Activated CD4-positive, CD25-positive, alpha-beta regulatory T cell treated with anti-CD3 and anti-CD28 coated beads, Interleukin-2, amount 50 U/mL, for 16 hours (primary cell): ENCODE measurements around the gene CRB2.

Experiments used
- DNase-seq: peaks from one replicate; pipeline ENCODE4 v3.0.0-alpha.2; 2020; ENCODE audit warnings: low read depth, low spot score

CRB2 gene

DNA sequence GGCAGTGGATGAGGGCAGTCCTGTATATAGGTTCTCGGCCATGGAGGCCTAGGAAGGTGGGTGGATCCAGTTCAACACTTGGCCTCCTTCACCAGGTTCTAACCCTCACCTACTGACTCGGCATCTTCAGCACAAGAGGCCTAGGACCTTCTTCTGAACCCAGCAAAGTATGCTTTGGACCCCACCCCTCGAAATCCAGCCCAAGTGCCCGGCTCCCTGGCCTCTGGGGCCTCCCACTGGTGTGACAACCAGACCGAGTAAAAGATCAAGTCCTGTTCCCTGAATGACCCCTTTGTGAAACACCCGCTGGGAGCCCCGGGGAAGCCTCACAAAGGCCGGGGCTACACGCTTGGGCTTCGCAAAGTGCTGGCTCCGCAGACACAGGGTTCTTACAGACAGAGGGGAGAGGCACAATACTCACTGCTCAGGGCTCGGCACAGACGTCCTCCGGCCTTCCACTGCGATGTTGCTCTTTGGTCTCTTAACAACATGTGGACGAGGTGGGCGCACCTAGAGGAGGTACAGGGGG, 47.0 kb downstream of the CRB2 start:
- no peak for DNase-seq

DNA sequence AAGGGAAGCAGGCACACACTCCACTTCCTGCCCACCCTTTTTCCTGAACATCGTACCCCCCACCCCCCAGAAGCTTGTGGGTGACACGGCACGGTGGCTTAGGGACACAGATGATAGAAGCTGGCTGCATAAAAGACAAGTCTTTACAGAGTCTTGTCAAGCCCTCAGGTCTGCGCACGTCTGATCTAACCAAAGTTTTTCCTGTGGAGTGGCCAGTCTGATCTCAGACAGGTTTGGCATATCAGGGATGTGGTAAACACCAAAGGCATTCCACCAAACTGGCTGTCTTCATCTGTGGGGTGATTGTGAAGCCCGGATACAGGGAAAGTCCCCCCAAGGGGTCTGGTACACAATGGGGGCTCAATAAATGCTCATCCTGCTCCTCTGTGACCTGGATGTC, 50.0 kb downstream of the CRB2 start:
- DNase-seq, result no peak

DNA sequence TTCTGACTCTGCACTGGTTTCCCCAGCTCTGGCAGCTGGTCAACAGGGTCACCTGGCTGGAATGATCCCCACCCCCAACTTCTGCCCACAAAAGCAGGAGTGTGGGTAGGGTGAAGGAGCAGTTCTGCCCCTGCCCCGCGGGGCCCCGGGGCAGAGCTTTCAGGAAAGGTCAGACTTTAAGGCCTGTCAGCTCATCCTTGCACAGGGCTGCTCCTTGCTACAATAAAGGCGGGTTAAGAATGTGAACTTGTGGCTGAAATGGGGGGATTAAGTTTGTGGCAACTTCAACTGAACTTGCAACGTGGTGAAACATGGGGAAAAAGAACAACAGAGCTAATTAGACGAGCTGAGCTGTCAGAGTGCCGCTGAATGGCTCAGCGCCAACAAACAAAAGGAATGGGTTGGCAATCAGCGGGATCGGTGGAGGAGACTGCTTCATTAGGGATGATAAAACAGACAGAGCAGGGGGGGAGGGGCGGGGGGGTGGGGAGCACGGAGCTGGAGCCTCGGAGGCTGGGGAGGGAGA, 50.8 kb downstream of the CRB2 start:
- no peak for DNase-seq

DNA sequence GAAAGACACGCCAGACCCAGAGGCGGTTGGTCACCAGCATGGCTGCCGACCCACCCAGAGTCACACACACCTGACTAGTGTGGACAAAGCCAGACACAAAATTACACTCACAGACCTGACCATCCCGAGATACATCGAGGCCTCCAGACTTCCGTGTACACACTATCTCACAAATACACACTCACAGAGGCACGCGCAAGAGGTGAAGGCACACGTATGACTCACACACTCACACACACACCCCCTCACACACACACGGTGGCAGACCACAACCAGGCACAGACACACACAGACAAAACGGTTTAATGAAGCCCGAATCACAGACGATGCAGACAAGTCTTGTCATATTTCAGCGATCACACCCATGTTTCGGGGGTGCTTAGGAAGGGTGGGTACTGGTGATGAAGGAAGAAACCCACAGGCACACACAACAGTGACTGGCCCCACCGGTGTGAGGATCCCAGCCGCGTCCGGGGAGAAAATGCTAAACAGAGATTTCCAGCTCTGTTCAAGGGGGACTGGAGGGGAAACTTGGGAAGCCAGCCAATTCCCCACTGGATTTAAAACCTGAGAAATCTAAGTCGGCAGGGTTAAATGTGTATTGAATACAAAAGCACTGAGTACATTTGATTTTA, 51.3 kb downstream of the CRB2 start:
- no peak for DNase-seq

DNA sequence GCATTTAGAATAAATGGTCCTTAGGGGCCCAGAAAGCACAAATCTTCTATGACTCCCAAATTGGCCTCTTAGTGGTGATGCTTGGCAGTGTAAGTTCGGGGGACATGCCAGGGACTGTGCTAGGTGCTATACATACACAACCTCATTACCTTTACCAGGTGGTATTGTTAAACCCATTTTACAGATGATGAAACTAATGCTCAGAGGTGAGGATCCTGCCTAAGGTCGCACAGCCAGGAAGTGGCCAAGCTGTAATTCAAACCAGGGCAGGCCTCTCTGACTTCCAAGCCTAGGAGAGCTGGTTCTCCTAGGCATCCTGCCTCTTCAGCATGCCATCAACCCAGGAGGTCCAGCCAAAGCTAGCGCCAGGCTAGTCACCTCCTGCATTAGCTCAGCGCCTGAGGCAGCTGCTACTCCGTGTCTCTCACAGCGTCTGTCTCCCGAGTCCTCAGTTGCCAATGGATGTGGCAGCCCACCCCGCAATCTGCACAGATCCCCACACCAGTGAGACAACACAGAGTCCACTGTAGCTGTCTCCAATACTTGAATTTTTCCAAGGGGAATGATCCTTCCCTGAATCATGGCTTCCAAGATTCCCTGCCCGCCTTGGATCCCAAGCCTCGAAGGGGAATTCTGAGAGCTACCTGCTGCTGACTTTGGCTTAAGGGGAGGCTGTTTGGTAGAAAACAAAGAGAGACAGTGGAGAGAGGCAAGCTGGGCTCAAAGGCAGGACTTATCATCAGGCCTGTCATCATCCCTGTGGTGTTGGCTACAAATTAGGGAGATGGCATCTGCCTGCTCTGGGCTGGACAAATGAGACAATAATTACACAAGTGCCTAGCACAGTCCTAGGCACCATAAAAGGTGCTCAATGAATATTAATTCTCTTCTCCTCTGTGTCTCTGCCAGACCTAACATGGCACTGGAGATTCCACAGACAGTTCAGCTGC, 52.6 kb downstream of the CRB2 start:
- no peak for DNase-seq

DNA sequence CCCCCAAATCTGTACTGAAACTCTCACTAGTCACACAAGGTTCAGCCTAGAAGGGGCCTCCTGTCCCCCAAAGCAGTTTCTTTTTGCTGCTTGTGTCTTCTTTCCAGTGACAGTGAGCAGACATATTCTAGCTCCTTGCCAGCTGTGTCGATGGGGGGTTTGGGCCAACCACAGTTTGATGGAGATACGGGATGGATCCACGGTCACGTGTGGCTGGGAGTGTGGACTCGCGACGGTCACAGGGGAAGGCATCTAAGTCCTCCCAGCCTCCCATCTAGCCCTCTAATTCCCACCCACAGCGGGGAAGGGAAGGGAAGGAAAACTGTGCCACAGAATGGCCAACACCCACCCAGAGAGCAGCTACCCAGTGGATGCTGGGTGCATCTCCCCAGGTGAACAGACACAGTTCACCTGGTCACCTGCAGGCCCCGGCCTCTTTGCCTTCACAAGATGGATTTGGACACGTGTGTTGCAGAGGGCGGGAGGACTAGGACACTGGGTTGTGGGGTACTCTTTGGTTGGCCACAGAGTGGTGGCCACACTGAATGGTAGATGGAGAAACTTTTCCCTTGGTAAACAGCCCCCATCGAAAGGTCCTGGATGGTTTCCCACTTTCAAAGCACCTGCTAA, 54.4 kb downstream of the CRB2 start:
- no peak for DNase-seq

DNA sequence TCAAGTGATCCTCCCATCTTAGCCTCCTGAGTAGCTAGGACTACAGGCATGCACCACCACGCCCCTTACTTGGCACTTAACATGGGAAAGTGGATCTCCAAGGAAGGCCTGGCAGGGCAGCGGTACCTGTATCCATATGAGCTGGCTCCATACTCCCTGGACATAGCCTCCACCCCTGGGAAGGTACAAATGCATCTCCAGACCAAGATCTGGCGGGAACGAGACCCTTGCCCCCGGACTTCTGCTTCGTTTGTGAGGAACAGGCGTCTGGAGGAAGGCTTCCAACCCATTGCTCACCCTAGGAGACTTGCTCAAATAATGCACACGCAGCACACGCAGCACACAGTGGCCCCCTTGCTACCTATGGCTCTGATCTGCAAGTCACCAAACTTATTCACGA, 55.2 kb downstream of the CRB2 start:
- no peak for DNase-seq

DNA sequence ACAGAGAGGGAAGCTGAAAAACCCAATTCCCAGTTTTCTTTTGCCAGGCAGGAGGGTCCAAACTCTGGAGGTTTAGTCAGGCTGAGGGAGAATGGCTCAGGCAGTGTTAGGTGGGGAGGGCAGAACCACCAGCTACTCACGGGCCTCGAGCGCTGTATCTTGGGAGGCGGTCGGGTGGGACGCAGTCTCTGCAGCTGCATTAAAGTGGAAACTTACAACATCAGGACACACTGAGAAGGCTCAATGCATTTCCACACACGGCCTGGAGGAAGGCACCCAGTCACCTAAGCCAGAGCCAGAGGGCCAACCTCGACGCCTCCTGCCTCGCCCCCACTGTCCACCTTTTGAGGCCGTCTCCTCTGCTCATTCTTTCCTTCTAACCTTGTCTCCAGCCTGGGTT, 55.6 kb downstream of the CRB2 start:
- DNase-seq, result no peak

DNA sequence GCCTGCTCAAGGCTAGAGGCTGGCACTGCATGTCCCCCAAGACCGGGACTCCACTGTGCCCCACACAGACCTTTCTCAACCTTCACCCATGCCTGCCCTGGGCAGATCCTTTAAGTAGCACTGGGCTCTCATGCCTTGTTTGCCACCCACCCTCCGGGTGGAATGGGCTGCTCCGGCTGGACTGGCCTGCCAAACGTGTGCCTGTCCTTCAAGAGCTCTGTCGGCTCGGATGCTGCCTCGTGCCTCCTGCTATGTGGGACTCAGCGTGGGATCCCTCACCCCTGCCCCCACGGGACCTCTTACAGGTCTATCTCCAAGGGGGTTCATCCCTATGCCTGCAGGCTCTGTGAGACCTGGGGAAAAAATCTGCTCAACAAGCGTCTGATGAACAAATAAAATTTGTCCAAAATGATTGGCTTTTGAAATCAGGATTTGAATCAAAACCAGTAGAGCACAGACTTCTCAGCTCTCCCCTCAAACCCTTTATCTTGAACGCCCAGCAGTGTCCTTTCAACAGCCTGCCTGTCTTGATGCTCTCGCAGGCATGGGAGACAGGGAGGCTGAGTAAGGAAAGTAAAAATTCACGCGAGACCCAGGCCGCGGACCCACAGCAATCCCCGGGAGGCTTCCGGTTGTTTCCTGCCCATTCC, 56.3 kb downstream of the CRB2 start:
- DNase-seq, result no peak

DNA sequence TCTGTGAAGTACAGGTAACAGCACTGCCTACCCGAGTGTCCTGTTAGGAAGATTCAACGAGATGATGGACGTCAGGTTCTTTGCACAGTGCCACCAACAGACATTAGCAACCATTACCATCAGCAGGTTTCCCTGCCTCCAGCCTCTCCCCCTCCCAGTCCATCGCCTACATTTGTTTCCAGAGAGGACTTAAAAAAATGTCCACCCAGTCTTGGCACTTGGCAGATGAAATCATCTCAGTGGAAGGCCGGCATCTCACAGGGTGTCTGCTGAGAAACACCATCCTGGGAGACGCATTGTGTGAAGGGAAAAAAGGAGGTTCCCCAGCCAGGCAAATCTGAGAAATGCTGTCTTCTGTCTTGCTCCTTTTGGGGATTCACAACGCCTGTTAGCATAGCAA, 58.2 kb downstream of the CRB2 start:
- no peak for DNase-seq

DNA sequence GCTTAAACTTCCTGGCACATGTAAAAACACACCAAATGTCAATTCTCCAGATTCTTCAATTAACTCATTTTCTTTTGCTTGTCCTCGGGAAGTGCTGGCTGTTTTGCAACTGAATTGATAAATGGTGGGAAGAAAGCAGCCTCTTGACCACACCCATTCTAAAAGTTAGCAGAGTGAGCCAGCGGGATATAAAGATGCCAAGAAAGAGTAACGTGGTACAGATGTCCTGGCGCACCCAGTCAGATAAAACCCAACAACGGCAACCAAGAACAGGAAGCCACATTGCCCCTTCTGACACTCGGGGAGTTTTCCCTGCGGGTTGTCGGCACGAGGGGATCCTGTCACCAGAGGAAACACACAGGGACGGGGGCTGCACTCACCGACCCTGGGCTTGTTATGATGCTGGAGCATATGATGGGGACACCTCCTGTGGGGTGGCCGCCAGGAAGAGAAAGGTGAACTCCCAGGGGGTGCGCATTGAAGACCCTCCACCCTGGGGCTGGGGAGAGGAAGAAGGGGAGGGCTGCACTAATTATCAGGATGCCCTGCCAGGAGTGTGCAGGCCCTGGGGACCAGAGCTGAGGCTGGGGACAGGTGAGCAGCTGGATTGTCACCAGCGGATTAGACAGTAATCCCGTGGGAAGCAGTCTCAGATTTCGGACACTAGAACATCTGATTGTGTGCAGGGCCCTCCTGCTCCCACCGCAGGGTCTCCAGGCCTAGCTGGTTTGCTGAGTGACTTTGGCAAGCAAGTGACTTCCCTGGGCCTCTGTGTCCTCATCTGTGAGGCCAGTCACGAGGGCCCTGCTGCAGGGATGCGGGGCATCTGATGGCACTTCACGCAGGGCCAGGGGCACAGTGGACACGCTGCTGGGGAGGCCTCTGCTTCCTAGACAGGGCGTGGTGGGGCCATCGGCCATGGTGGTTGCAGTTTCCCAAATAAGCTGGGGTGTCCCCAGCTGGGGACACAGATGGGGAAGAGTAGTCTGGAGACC, 59.2 kb downstream of the CRB2 start:
- no peak for DNase-seq

DNA sequence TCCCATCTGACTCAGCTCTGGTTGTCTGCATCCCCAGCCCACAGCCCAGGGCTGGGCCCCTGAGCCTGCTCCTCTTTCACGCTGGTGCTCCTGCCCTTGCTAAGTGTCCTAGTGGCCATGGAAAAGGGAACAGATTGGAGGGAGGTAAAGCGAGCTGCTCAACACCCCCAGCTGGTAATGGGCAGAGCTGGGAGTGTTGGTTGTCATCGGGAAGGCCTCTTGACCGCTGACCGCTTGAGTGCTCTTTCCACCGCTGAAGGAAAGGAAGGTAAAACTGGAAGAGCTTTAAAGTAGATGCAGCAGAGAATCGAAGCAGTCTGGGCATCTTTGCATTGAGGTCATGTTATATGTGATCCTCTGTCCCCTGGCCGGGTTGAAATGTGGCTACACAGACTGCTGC, 60.2 kb downstream of the CRB2 start:
- no peak for DNase-seq

DNA sequence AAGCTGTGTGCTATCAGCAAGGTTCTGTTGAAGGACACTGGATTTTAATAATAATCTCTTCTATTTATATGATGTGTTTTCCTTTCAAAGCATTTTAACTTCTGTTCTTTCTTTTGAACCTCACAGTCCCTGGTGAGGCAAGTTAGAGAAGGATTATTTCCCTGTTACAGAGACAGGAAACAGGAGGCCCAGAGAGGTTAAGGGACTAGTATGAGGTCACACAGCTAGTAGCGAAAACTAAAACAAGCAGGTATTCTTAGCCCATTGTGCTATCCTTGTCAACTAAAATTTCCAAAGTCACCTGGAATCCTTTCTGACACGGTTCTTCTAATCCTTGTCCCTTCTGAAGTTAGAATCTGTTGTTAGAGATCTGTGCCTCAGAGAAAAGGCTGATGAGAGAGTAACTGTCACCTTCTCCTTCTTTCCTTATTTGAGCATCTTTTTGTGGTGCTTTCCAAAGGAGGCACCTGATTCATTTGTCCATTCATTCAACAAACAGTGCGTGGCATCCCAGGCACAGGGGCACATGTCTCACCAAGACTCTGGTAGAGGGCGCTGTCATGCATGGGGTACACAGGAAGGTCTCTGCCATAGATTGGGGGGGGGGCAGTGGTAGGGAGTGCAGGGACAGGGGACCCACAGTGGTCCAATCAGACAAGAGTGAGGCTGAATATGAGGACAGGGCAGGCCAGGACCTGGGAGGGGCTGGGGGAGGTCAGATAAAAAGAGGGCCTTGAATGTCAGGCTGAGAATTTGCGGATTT, 61.5 kb downstream of the CRB2 start:
- DNase-seq, result no peak

DNA sequence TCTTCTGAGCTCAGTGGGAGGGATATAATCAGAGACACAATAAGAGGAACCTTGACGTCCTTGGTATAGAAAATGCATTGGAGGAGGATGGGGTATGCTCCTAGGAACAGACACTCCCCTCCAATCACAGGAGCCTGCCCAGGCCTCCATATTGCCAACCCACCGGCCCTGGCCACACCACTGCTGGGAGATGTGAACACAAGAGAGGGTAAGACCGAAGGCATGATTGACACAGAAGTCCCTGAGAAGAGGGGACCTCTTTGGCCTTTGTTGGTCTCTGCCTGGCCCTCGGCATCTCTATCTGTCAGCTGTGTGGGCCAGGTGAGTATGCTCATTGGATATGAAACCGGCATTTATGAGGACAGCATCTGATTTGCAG, 62.0 kb downstream of the CRB2 start:
- no peak for DNase-seq

DNA sequence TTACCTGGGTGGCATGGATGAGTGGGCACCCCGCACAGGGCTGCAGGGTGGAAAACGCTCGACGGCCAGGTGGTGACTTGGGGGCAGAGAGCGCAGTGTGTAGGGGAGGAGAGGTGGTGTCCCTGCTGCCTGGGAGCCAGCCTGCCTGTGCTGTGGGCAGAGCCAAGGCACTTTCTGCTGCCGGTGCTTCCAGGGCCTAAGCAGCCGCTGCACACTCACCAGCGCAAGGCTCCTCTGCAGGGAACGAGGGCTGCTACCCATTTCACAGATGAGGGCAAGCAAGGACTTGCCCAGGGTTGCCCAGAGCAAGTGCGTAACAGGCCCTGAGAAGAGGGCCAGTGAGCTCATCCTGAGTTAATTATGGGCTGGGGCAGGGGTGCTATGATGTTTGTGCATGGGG, 62.5 kb downstream of the CRB2 start:
- no peak for DNase-seq

DNA sequence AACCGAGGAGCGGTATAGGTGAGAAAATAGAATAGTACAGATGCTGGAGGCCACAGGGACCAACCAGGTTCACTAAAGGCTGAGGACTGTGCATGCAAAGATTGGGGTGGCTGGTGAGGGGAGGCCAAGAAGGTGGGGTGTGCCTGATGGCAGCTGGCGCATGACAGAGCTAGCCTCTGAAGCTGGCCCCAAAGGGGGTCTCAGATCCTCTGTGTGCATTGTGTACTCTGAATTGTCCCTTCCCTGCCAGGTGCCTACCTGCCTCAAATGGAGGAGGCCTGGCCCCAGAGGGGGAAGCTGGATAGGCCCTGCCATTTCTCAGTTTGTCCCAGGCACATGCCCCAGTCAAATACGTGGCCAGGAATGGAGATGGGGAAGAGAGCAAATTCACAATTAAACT, 63.1 kb downstream of the CRB2 start:
- no peak for DNase-seq

DNA sequence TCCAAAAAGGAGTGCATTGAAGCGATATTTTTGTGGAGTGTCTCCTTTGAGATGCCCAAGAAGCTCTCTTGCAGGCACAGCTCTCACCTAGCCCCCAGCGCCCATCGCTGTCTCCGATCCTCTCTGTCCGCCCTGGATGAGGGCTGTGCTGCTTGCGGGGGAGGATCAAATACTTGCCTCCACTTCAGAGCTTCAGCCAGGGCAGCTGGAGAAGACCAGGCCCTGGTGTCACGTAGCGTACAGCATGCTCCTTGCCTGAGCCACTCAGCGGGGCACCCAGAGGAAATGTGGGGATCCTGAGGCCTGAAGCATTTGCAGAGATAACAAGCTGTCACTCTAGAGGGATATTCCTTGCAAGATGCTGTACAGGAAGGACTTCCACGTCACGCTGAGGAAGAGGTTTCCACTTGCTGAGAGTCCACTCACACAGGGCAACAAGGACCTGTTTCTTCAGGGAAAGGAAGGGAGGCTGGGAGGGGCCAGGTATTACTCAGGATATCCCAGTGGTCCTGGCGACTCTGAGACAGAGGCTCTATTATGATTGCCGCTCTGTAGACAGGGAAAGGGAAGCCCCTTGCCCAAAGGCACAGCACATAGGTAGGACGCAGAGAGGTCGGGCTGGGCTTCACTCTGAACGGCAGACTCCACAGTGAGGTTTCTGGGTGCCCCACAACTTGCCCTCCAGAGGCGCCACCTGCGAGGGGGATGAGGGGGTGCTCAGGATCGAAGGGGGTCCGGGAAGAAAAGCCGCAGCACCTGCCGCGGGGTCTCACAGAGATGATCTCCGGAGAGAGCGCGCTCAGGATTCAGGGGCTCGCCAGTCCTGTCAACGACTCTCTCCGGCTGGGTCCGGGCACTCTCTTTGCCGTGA, 64.0 kb downstream of the CRB2 start:
- DNase-seq, result no peak

DNA sequence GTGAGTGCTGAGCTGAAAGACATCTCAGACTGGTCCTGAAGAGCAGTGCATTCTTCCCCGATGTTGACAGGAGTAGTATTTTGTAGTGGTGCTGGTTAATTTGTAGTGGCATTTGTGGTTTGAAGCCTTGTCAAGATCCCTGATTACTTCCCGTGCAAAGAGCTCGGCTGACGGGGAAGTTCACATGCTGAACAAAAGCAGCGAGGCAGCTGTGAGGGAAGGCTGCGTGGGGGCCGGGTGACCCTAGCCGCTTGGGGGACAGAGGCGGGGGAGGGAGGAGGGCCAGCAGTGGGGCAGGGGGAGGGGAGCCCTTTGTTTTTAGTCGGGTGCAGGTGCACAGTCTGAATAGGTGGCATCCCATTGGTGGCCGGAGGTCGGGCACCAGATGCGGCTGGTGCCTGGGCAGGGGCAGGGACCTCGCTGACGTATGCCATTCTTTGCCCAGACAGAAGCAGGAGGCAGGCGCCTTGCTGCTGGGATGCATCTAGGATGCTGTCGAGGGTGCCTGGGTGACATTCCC, 64.7 kb downstream of the CRB2 start:
- no peak for DNase-seq

DNA sequence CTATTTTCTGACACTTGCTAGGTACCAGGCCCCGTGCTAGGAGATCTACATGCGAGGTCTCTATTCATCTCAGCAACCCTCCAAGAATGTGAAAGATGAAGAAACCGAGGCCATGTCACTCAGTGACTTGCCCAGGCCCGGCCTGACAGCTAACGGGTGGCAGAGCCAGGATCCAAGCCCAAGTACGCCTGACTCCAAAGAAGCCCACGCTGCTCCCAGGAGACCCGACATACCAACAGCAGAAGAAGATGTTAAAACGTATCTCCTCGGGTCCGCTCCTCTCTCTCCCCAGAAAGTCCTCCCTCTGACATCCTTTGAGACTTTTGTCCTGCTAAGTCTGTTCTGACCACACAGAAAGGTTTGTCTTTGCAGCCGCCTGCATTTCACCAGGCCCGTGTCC, 65.2 kb downstream of the CRB2 start:
- DNase-seq, result no peak
